ENCODE results near the gene UNC5C. TPM values are rescaled to one million over a fixed set of nuclear protein-coding genes. Genes with fewer than 3 reads are reported as not detected.

The UNC5C gene
- total RNA-seq, 1 donor from 2014 or later, result 12.0 TPM

DNA sequence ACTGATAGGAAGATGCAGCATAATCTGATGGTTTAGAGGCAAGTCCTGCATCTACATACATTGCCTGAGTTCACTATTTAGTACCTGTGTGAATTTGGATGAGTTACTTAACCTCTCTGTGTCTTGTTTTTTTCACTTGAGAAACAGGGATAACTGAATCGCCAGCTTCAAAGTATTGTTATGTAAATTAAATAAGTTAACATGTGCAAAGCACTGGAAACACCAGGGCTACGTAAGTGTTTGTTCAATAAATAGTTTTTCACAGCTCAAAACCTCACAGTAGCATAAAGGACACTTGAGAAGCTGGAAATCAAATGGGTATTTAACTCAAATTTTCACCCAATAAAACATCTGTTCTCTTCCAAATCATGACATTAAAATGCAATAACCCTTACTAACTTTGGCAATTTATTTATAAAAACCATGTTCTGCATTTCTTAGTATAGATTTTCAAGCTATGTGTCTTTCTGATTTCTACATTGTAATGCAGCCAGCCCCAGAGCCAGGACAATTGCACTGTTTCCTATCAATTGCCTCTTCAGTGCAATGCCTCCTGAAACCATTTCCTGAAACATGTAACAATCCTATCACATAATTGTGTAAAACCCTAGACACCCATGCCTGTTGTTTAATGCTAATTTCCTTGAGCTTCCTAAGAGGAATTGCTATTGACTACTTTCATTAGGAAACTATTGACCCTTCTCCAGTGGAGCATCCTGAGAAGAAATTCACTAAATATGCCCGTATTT, 177.1 kb downstream of the UNC5C start:
- intact Hi-C loops (cut with DNase I), result no loop called here

DNA sequence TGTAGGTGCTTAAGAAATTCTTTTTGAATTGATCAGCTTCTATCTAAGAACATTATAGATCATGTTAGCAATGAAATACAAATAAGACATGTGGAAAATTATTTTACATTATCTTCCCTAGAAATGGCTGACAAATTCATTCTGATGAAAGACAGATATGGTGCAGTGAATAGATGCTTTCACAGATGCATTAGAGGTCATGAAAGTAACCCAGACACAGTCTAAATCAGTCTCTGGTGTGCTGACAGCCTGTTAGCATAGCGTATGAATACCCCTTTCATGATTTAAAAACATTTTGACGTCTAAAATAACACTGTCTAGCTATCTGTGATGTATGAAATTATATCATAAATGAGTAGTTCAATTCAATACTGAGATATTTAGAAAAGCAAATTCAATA, 180.9 kb downstream of the UNC5C start:
- DNase-seq (ENCODE audit: extremely low spot score in 2 of 2), result no peak
- intact Hi-C loops (cut with DNase I), result no loop called here

More for the DNA sequence above, 177.1 kb downstream of the UNC5C start:
- no peaks in the 10 kb centered on the region for H3K36me3 ChIP-seq
- H3K4me3 ChIP-seq, result no peak overlapping the region
- H3K4me1 ChIP-seq, result no peaks in the 10 kb centered on the region
- DNase-seq (ENCODE audit: extremely low spot score in 2 of 2), result no peak
- no peaks in the 10 kb centered on the region for H3K9me3 ChIP-seq
- TF ChIP-seq POLR2AphosphoS5 (IDR thresholded peaks at IDR 0.05; ENCODE audit: insufficient read depth in 1 of 2, low read depth in 1 of 2) (no peak), POLR2A (IDR thresholded peaks at IDR 0.05) (no peak)
- TF ChIP-seq, protein P1, sequence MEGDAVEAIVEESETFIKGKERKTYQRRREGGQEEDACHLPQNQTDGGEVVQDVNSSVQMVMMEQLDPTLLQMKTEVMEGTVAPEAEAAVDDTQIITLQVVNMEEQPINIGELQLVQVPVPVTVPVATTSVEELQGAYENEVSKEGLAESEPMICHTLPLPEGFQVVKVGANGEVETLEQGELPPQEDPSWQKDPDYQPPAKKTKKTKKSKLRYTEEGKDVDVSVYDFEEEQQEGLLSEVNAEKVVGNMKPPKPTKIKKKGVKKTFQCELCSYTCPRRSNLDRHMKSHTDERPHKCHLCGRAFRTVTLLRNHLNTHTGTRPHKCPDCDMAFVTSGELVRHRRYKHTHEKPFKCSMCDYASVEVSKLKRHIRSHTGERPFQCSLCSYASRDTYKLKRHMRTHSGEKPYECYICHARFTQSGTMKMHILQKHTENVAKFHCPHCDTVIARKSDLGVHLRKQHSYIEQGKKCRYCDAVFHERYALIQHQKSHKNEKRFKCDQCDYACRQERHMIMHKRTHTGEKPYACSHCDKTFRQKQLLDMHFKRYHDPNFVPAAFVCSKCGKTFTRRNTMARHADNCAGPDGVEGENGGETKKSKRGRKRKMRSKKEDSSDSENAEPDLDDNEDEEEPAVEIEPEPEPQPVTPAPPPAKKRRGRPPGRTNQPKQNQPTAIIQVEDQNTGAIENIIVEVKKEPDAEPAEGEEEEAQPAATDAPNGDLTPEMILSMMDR (IDR thresholded peaks at IDR 0.05), result no peak
- H3K27ac ChIP-seq, result no peak overlapping the region
- no peaks in the 10 kb centered on the region for H3K27me3 ChIP-seq

DNA sequence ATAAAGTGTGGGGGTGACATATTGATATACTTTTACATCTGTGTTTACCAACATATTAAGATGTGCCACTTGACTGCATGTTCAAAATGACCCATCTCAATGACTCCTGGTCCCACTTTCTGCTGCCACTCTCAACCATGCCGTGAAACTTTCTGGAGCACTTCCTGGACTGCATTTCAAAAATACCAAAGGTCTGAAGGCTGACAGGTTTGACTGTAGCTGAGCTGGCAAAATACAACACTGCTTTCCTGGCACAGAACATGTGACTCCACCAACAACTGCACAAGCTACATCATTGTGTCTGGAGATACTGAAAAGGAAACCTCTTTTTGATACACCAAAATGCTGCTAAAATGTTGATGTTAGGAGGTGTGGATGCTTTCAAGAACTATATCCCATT, 184.8 kb downstream of the UNC5C start:
- no peak for DNase-seq (ENCODE audit: extremely low spot score in 2 of 2)
- Histone ChIP-seq H3K36me3 (no peaks in the 10 kb centered on the region), H3K9me3 (no peaks in the 10 kb centered on the region), H3K27me3 (no peaks in the 10 kb centered on the region), H3K4me1 (no peaks in the 10 kb centered on the region), H3K4me3 (no peak overlapping the region), H3K27ac (no peak overlapping the region)
- TF ChIP-seq POLR2AphosphoS5 (IDR thresholded peaks at IDR 0.05; ENCODE audit: insufficient read depth in 1 of 2, low read depth in 1 of 2) (no peak), POLR2A (IDR thresholded peaks at IDR 0.05) (no peak)
- TF ChIP-seq, protein P1 (IDR thresholded peaks at IDR 0.05), result no peak
- intact Hi-C loops (cut with DNase I), result no loop called here

More for the DNA sequence above, 180.9 kb downstream of the UNC5C start:
- H3K4me3 ChIP-seq, result no peak overlapping the region
- no peaks in the 10 kb centered on the region for H3K9me3 ChIP-seq
- H3K27me3 ChIP-seq, result no peaks in the 10 kb centered on the region
- H3K36me3 ChIP-seq, result no peaks in the 10 kb centered on the region
- H3K27ac ChIP-seq, result no peak overlapping the region
- H3K4me1 ChIP-seq, result no peaks in the 10 kb centered on the region
- TF ChIP-seq, protein P1 (IDR thresholded peaks at IDR 0.05), result no peak
- TF ChIP-seq POLR2A (IDR thresholded peaks at IDR 0.05) (no peak), POLR2AphosphoS5 (IDR thresholded peaks at IDR 0.05; ENCODE audit: insufficient read depth in 1 of 2, low read depth in 1 of 2) (no peak)

DNA sequence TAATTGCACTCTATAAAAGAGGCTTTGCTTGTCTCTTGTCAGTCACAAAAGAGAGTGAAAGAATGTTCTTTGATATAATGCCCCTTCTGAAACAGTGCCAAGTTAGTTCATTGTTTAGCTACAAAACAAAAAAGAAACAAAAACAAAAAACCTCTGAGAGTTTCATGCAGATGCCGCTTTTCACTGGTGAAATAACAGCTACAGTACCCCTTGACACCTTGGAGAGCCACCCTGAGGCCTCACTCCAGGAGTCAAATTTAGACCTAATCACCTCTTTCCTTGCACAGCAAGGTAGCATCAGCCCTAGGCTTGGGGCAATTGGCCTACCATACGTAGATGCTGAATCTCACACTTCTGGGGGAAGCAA, 185.2 kb downstream of the UNC5C start:
- Histone ChIP-seq H3K27me3 (no peaks in the 10 kb centered on the region), H3K9me3 (no peaks in the 10 kb centered on the region), H3K27ac (no peak overlapping the region), H3K4me3 (no peak overlapping the region), H3K4me1 (no peaks in the 10 kb centered on the region), H3K36me3 (no peaks in the 10 kb centered on the region)
- intact Hi-C loops (cut with DNase I), result no loop called here
- TF ChIP-seq, protein P1 (IDR thresholded peaks at IDR 0.05), result no peak
- no peak for TF ChIP-seq POLR2A (IDR thresholded peaks at IDR 0.05)
- no peak for TF ChIP-seq POLR2AphosphoS5 (IDR thresholded peaks at IDR 0.05; ENCODE audit: insufficient read depth in 1 of 2, low read depth in 1 of 2)
- no peak for DNase-seq (ENCODE audit: extremely low spot score in 2 of 2)

DNA sequence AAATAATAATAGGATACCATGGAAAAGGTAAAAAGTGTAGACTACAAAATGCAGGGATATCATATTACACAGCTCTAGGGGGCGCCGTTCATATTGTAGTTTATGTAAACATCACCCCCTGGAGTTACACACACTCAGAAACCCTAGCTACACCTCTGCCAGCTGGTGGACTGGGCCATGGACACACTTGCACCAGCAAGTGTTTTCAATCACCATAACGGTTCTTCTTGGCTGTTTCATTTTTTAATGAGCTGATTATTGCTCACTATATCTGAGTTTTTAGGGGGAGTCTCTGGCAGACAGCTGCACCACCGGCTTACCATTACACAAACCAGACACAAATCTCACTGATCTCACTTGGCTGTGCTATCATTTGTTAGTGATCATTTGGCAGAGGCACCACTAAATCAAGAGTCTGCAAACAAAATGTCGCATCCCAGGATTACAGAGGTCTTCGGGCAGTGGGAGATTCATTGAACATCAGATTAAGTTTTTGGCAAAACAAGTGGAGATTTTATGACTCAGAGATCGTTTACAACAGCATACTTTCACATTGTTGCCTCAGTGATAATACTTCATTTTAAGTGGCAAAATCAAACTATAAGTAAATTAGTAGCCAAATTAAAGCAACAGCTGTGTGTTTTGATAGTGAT, 185.7 kb downstream of the UNC5C start:
- H3K27me3 ChIP-seq, result no peaks in the 10 kb centered on the region
- no peak overlapping the region for H3K27ac ChIP-seq
- no peak for DNase-seq (ENCODE audit: extremely low spot score in 2 of 2)
- intact Hi-C loops (cut with DNase I), result no loop called here
- no peaks in the 10 kb centered on the region for H3K9me3 ChIP-seq
- H3K36me3 ChIP-seq, result no peaks in the 10 kb centered on the region
- no peak overlapping the region for H3K4me3 ChIP-seq
- no peaks in the 10 kb centered on the region for H3K4me1 ChIP-seq
- no peak for TF ChIP-seq POLR2A (IDR thresholded peaks at IDR 0.05)
- TF ChIP-seq, protein P1 (IDR thresholded peaks at IDR 0.05), result no peak
- TF ChIP-seq POLR2AphosphoS5 (IDR thresholded peaks at IDR 0.05; ENCODE audit: insufficient read depth in 1 of 2, low read depth in 1 of 2), result no peak

Data from vagina (tissue), 2 donors.